GM12878 (cell line): ENCODE data around the gene ZNF407. TPM values are rescaled to one million over a fixed set of nuclear protein-coding genes. Genes with fewer than 3 reads are reported as not detected.

Experiments
- ATAC-seq: fragments of 200-7000 bp; cut with Tn5 transposase; 3 replicates; pipeline ENCODE4 v1.9.1; 2020; ENCODE audit warnings: mild to moderate bottlenecking, moderate library complexity
- BruUV-seq: library from RNA; stranded (reverse); fragments of 400-500 nt; replicated peaks from 2 replicates; lab custom pipeline; 2021; lab: Mats Ljungman, UMichigan
- CTCF ChIA-PET: fragments of 300-600 bp; sonication (Branson Sonifier 250); formaldehyde crosslinking; extraction: SDS; loops from one replicate; lab custom pipeline; 2021; ENCODE audit warnings: inconsistent platforms; lab: Yijun Ruan, JAX
- POLR2A ChIA-PET: fragments of 350-600 bp; formaldehyde crosslinking; extraction: SDS; loops from one replicate; lab custom pipeline; 2021; ENCODE audit warnings: inconsistent platforms; lab: Charles Lee
- RAD21 ChIA-PET: fragments of 300-600 bp; sonication (Branson Sonifier 250); formaldehyde crosslinking; loops from one replicate; lab custom pipeline; 2023; ENCODE audit warnings: antibody characterized with exemption; ENCODE audit not compliant: unreplicated experiment; lab: Charles Lee
- SMC1A ChIA-PET: fragments of 300-600 bp; sonication (Branson Sonifier 250); formaldehyde crosslinking; loops from one replicate; lab custom pipeline; 2023; ENCODE audit not compliant: unreplicated experiment, uncharacterized antibody; lab: Charles Lee
- DNase-seq: peaks from one replicate; pipeline ENCODE4 v3.0.0-alpha.2; 2011; ENCODE audit warnings: low read depth, low spot score
- FAIRE-seq: peaks from 3 replicates; lab custom pipeline; 2011; peaks lifted over from hg19 to GRCh38; lab: Jason Lieb, UNC
- H2AFZ ChIP-seq: 2 replicates; pipeline ENCODE4 v1.6.0; 2011; ENCODE audit warnings: low read depth, low read length, control low read depth; ENCODE audit not compliant: control insufficient read depth
- H3K27ac ChIP-seq: 2 replicates; pipeline ENCODE4 v1.5.1; 2011; ENCODE audit warnings: control low read depth; ENCODE audit not compliant: control insufficient read depth, insufficient read depth
- H3K27me3 ChIP-seq, 2 experiments: replicated peaks in 1 of 2; 2 replicates each; pipeline versions ENCODE4 v1.6.0 to v1.6.1; 2011; ENCODE audit warnings: low read length in 1 of 2; ENCODE audit not compliant: control insufficient read depth in 2 of 2, insufficient read depth in 2 of 2
- H3K36me3 ChIP-seq, 2 experiments: 2 replicates each; pipeline ENCODE4 v1.5.1; 2011; ENCODE audit warnings: low read length in 1 of 2; ENCODE audit not compliant: control insufficient read depth in 2 of 2, insufficient read depth in 2 of 2
- H3K4me1 ChIP-seq: 2 replicates; pipeline ENCODE4 v1.6.1; 2011; ENCODE audit warnings: mild to moderate bottlenecking, low read length, moderate library complexity, mixed read lengths; ENCODE audit not compliant: control insufficient read depth, insufficient read depth
- H3K4me2 ChIP-seq: 2 replicates; pipeline ENCODE4 v1.6.0; 2011; ENCODE audit warnings: control low read depth; ENCODE audit not compliant: control insufficient read depth, insufficient read depth
- H3K4me3 ChIP-seq: fragments of 200-600 bp; sonication (generic); 2 replicates; pipeline ENCODE4 v1.5.1; 2016
- H3K79me2 ChIP-seq: 2 replicates; pipeline ENCODE4 v1.6.0; 2011; ENCODE audit warnings: low read length; ENCODE audit not compliant: control insufficient read depth, insufficient read depth
- H3K9ac ChIP-seq: 2 replicates; pipeline ENCODE4 v1.8.0; 2011; ENCODE audit warnings: low read length, control low read depth, mixed read lengths; ENCODE audit not compliant: control insufficient read depth, insufficient read depth
- H3K9me3 ChIP-seq: replicated peaks from 3 replicates; pipeline ENCODE4 v1.5.1; 2011; ENCODE audit warnings: mild to moderate bottlenecking, low read length; ENCODE audit not compliant: control insufficient read depth, insufficient read depth
- H4K20me1 ChIP-seq: 2 replicates; pipeline ENCODE4 v1.6.0; 2011; ENCODE audit not compliant: control insufficient read depth, insufficient read depth
- HCFC1 ChIP-seq: fragments of 150-350 bp; IDR thresholded peaks from 2 replicates; pipeline ENCODE4 v1.6.1; 2014; ENCODE audit warnings: low read length
- IKZF1 ChIP-seq: fragments of 450-650 bp; conservative IDR thresholded peaks from 2 replicates; pipeline ENCODE4 v1.6.1; 2017; ENCODE audit warnings: antibody characterized with exemption, mild to moderate bottlenecking
- MTA2 ChIP-seq: fragments of 450-650 bp; IDR thresholded peaks from 2 replicates; pipeline ENCODE4 v1.6.1; 2016; ENCODE audit warnings: low read depth, mild to moderate bottlenecking, moderate library complexity
- MTA3 ChIP-seq: IDR thresholded peaks from 2 replicates; pipeline ENCODE4 v1.6.1; 2012; ENCODE audit warnings: low read length, inconsistent platforms, borderline replicate concordance
- NR2C1 ChIP-seq: fragments of 450-650 bp; IDR thresholded peaks from 2 replicates; pipeline ENCODE4 v1.6.1; 2017; ENCODE audit warnings: antibody characterized with exemption, mild to moderate bottlenecking, moderate library complexity
- PAX5 ChIP-seq: IDR thresholded peaks from 2 replicates; pipeline ENCODE4 v1.6.1; 2011; ENCODE audit warnings: low read depth, low read length, borderline replicate concordance
- RELA ChIP-seq: fragments of 450-650 bp; IDR thresholded peaks from 2 replicates; pipeline ENCODE4 v1.8.0; 2014; ENCODE audit warnings: borderline replicate concordance; ENCODE audit not compliant: partially characterized antibody
- RFX5 ChIP-seq: IDR thresholded peaks from 2 replicates; pipeline ENCODE4 v1.6.1; 2011; ENCODE audit warnings: low read depth, low read length, improper control_type of control experiment
- RUNX3 ChIP-seq: IDR thresholded peaks from 2 replicates; pipeline ENCODE4 v1.6.1; 2012; ENCODE audit warnings: low read length, inconsistent platforms
- TAF1 ChIP-seq: IDR thresholded peaks from 2 replicates; pipeline ENCODE4 v1.6.1; 2011; ENCODE audit warnings: mild to moderate bottlenecking, low read depth, low read length, borderline replicate concordance
- ZBED1 ChIP-seq: IDR thresholded peaks from 2 replicates; pipeline ENCODE4 v1.6.1; 2016; ENCODE audit warnings: borderline replicate concordance
- ZBTB11 ChIP-seq: fragments of 450-650 bp; formaldehyde crosslinking; IDR thresholded peaks from 2 replicates; pipeline ENCODE4 v1.5.0; 2022; ENCODE audit warnings: mild to moderate bottlenecking, missing genetic modification characterization
- ZNF622 ChIP-seq: fragments of 450-650 bp; IDR thresholded peaks from 2 replicates; pipeline ENCODE4 v1.6.1; 2017; ENCODE audit warnings: mild to moderate bottlenecking, inconsistent platforms
- WGBS: methylation state at CpG from one replicate; pipeline ENCODE4 v1.1.6; 2016; ENCODE audit warnings: low lambda C conversion rate; ENCODE audit not compliant: insufficient replicate concordance, insufficient coverage; ENCODE audit errors: missing lambda C conversion rate; 5-methylcytosine and 5-hydroxymethylcytosine counted together
- in situ Hi-C: fragments of 300-500 bp; cut with MboI; formaldehyde crosslinking; loops from 9 replicates; pipeline ENCODE4 v1.14.3; 2018; ENCODE audit warnings: mixed read lengths
- intact Hi-C: fragments of 100-400 bp; cut with micrococcal nuclease; formaldehyde crosslinking; loops from one replicate; pipeline ENCODE4 v1.14.2; 2022; ENCODE audit not compliant: unreplicated experiment
- polyA plus RNA-seq, 11 experiments: library from polyadenylated mRNA; depleted of rRNA in 4 of 11; unstranded in 6 of 11; stranded (reverse) in 5 of 11; fragments of >200 nt; fragmentation: Nextera tagmentation in 4 of 11; fragmentation: Illumina TruSeq in 1 of 11; extraction: Ambion mirVana in 4 of 11; extraction: Trizol in 1 of 11; gene quantifications; 1 replicate in 1 of 11; 2 replicates in 10 of 11; pipeline versions ENCODE4 v1.2.1 to v1.2.3, GENCODE V29; 2011 to 2016; ENCODE audit warnings: inconsistent platforms in 2 of 11, missing spikeins in 2 of 11, low read depth in 1 of 11
- total RNA-seq, 4 experiments: library from RNA; depleted of rRNA in 3 of 4; stranded (reverse); fragments of >200 nt in 3 of 4; fragmentation: Illumina TruSeq in 1 of 4; extraction: Trizol in 1 of 4; gene quantifications; 2 replicates each; pipeline versions ENCODE4 v1.2.1 to v1.2.3, GENCODE V29; 2013 to 2021
- TF ChIP-seq, protein P1 (sequence below): IDR thresholded peaks from 2 replicates; pipeline ENCODE4 v1.6.1; 2011; ENCODE audit warnings: borderline replicate concordance, low read depth, mild to moderate bottlenecking, moderate library complexity, mixed read lengths, low read length; ENCODE audit not compliant: insufficient read depth; ENCODE audit errors: extremely low read length
- TF ChIP-seq, protein P2 (sequence below): IDR thresholded peaks from 2 replicates; pipeline ENCODE4 v1.6.1; 2011; ENCODE audit warnings: mild to moderate bottlenecking, low read depth, low read length, moderate library complexity; ENCODE audit not compliant: insufficient replicate concordance

Gene ZNF407
- total and polyA plus RNA-seq, 10 of the 15 experiments (the other 5 are each of a cell fraction or from before 2014, with no cell fraction given): 0.69 to 11.6 (median 5.3) TPM

DNA sequence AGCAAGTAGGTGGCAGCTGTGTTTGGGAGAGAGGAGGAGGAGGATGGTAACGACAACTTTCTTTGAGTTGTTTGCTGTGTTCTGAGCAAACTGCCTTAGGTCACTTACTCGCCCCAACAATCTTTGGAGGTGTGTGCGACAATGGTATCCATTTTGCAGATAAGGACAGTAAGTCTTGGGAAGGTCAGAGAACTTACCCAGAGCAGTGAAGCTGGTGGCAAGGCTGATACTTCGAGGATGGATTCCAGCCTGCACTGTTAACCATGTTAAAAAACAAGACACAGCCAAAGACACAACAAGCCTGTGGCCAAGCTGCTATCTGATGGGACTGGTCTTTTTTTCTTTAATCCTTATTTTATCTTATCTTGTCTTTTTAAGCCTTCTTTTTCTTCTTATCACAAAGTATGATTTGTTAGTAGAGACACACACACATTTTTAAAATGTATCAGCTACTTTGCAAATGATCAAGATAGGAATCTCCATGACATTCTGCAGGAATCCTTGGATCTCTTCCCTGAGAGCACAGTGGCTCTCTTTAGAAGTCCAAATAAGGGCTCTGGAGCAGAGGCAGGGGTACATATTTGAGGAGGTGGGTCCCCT, 35.4 kb upstream of the ZNF407 start (continued):
- TF ChIP-seq ZBTB11 (no peak), NR2C1 (no peak), TAF1 (no peak), RELA (no peak), MTA3 (no peak), IKZF1 (no peak)
- TF ChIP-seq, all 136 proteins: peak for 0

DNA sequence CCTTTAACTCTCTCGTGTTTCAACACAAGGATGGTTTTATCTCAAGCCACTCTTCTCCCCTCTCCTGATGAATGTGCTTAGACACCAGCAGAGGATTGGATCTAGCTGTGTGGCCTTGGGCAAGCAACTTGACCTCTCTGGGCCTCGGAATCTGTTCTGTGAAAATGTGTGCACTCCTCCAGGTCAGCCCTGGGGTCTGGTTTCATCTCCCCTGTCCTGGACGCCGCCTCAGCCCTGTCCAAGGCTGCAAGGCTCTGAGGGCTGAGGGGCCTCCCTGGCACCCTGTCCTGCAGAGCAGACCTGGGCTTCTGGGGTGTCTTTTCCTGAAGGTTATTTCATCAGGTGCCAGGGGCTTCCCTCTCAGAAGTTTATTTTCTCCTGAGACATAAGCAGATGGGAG, 34.9 kb upstream of the ZNF407 start:
- FAIRE-seq: no peak
- Histone ChIP-seq H2AFZ (no peak overlapping the region), H3K27ac (no peak overlapping the region), H3K27me3 (no peaks in the 10 kb centered on the region; a peak in 2 of 4 replicates), H4K20me1 (no peaks in the 10 kb centered on the region), H3K9me3 (no peaks in the 10 kb centered on the region; the same call in 2 of the 3 replicates), H3K4me3 (no peak overlapping the region)
- ChIA-PET RAD21 (no interaction called here), CTCF (interaction anchor here (3.4 kb wide), 1 partner anchor 11 kb away, joined by 13 read pairs; no protein-coding TSS in a partner anchor)
- in situ Hi-C loops: no loop called here
- no peak for ATAC-seq
- intact Hi-C loops: no loop called here
- no peak for DNase-seq
- TF ChIP-seq PAX5 (no peak), MTA2 (no peak), ZNF622 (no peak), RFX5 (no peak), ZBED1 (no peak), RUNX3 (no peak), HCFC1 (no peak)
- TF ChIP-seq, protein P1, sequence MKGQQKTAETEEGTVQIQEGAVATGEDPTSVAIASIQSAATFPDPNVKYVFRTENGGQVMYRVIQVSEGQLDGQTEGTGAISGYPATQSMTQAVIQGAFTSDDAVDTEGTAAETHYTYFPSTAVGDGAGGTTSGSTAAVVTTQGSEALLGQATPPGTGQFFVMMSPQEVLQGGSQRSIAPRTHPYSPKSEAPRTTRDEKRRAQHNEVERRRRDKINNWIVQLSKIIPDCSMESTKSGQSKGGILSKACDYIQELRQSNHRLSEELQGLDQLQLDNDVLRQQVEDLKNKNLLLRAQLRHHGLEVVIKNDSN: no peak
- TF ChIP-seq, protein P2, sequence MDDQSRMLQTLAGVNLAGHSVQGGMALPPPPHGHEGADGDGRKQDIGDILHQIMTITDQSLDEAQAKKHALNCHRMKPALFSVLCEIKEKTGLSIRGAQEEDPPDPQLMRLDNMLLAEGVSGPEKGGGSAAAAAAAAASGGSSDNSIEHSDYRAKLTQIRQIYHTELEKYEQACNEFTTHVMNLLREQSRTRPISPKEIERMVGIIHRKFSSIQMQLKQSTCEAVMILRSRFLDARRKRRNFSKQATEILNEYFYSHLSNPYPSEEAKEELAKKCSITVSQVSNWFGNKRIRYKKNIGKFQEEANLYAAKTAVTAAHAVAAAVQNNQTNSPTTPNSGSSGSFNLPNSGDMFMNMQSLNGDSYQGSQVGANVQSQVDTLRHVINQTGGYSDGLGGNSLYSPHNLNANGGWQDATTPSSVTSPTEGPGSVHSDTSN: no peak
- TF ChIP-seq, all 136 proteins: peak for 0
- BruUV-seq: no TSS peak
- no peak overlapping the region for H3K4me2 ChIP-seq
- no peaks in the 10 kb centered on the region for H3K36me3 ChIP-seq
- no peak overlapping the region for H3K9ac ChIP-seq
- ChIA-PET SMC1A (interaction anchor here (1.0 kb wide), 1 partner anchor 11 kb away, joined by 3 read pairs; no protein-coding TSS in a partner anchor), POLR2A (no interaction called here)
- WGBS: 2% methylated on average over 4 of the region's 4 CpGs
- H3K79me2 ChIP-seq: no peaks in the 10 kb centered on the region
- H3K4me1 ChIP-seq: no peaks in the 10 kb centered on the region
